ENCODE results near the gene C1R.

Gene C1R

DNA sequence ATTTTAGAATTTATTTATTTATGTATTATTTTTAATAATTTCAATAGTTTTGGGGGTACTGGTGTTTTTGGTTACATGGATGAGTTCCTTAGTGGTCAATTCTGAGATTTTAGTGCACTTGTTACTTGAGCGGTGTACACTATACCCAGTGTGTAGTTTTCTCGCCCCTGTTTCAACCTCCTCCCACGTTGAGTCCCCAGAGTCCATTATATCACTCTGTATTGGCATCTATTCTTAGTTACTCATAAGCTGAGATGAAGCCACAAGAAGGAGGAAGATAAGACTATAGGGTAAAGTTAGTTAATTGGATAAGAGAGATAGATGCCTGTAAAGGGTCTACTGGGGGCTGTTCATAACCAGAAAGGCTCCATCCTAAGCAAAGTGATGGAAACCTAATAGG lies 27.7 kb downstream of the C1R start:
- no peak for TF ChIP-seq CTCF (IDR thresholded peaks at IDR 0.05; ENCODE audit: low read length, missing control alignments)

DNA sequence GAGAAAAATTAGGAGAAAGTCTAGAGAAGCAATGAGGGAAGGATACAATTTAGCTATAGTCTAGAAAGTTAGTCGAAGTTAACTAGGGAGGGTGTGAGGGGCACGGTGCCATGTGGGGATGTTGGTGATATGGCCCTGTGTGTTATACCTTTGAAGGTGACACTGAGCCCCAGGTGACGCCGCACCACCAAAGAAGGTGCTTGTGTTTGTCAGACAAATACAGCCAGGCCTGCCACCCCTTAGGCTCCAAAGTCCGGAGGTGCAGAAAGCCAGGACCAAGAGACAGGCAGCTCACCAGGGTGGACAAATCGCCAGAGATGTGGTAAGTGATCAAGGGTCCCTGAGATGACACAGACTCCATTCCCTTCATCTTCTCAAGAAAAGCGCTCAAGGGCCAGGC lies 30.6 kb downstream of the C1R start:
- no peak for DNase-seq (ENCODE audit: low read depth)
- TF ChIP-seq CTCF (IDR thresholded peaks at IDR 0.05; ENCODE audit: low read length, missing control alignments), result no peak
- H3K4me3 ChIP-seq (replicated peaks; ENCODE audit: low read depth, low read length), result peak overlapping the region; percentile 61

More for the DNA sequence above, 27.7 kb downstream of the C1R start:
- H3K4me3 ChIP-seq (replicated peaks; ENCODE audit: low read depth, low read length), result no peak overlapping the region
- no peak for DNase-seq (ENCODE audit: low read depth)

- TF ChIP-seq CTCF (IDR thresholded peaks at IDR 0.05; ENCODE audit: low read length, missing control alignments), result no peak
- H3K4me3 ChIP-seq (replicated peaks; ENCODE audit: low read depth, low read length), result peak overlapping the region; percentile 61
- no peak for DNase-seq (ENCODE audit: low read depth)
Observed at GRCh38 chr12:7061138-7061537, 31.1 kb downstream of the C1R start.

DNA sequence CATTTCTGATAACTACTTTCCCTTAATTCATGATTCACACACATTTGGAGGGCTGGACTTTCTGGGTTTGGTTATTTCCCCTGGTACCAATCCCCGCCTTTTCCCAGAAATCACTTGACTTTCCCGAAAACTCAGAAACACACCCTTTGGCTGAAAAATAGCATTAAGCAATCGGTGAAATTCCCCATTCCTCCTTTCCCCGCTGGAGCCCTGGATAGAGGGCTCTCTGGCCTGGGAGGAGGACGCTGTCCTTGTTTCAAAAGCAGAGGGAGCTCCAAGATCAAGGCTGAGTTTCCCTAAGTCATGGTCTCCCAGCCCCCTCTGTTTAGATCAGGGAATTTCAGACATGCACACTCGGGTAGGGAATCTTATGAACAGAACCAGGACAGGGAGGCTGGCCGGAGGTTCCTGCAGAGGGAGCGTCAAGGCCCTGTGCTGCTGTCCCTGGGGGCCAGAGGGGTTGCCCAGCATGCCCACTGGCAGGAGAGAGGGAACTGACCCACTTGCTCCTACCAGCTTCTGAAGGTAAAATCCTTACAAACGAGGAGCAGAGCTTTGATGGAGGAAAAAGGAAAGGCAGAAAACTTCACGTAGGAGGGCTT lies 31.8 kb downstream of the C1R start, which contains the start of gene C1S:
Gene C1S (plus strand): TSS at position 366 of the 602 bp plus-strand sequence. CDS start 1,195 bp downstream, outside the sequence.
- peak within 1 kb of the TSS; percentile 61 for H3K4me3 ChIP-seq (replicated peaks; ENCODE audit: low read depth, low read length)
- peak; percentile 99 for DNase-seq (ENCODE audit: low read depth)
- peak; percentile 90 for TF ChIP-seq CTCF (IDR thresholded peaks at IDR 0.05; ENCODE audit: low read length, missing control alignments)

- DNase-seq (ENCODE audit: low read depth), result no peak
- TF ChIP-seq CTCF (IDR thresholded peaks at IDR 0.05; ENCODE audit: low read length, missing control alignments), result no peak
- no peak overlapping the region for H3K4me3 ChIP-seq (replicated peaks; ENCODE audit: low read depth, low read length)
Observed at GRCh38 chr12:7059780-7060179, 32.5 kb downstream of the C1R start.

DNA sequence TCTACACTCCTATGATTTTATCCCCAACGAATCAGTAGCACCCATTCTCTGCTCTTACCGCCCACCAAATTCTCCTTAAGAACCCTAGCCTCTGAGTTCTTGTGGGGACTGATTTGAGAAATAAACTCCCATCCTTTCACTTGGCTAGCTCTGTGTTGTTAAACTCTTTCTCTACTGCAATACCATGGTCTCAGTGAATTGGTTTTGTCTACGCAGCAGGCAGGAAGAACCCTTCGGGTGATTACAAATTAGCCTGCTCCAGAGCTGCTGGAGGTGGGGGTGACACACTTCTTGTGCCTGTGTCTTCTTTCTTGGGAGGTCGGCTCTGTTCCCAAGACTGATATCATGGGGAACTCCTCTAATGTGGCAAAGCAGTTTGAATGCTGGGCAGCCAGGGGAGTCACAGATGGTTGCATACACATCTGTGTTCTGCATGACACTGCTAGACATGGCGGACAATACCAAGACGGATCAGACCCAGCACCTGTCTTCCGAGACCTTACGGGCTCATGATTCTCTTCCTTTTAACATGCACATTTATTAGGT lies 33.3 kb downstream of the C1R start:
- DNase-seq (ENCODE audit: low read depth), result no peak
- TF ChIP-seq CTCF (IDR thresholded peaks at IDR 0.05; ENCODE audit: low read length, missing control alignments), result no peak
- no peak overlapping the region for H3K4me3 ChIP-seq (replicated peaks; ENCODE audit: low read depth, low read length)

Measured in fibroblast of pulmonary artery (primary cell).